ENCODE results near the gene LOXHD1.

Gene LOXHD1

GRCh38 chr18:46574000-46574742 is 82.8 kb downstream of the LOXHD1 start:
- DNase-seq = no peak

DNA sequence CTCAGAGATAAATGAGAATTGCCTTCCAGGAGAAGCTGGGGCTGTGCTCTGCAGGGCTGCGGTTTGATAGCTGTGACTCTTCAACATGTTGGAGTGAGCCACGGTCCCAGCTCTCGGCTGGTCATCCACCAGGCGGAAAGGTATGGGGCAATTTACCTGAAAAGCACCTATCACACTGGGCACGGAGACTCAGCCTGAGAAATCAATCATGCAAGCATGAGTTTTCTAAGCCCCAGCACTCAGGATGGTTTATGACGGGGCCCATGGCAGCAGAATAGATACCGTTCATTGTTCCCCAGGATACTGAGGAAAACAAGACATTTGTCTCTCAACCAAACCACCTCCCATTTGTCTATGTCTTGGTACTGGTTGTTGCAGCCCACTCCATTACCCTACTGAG is 83.9 kb downstream of the LOXHD1 start:
- no peak for DNase-seq

GRCh38 chr18:46571756-46572155 is 85.3 kb downstream of the LOXHD1 start:
- no peak for DNase-seq

DNA sequence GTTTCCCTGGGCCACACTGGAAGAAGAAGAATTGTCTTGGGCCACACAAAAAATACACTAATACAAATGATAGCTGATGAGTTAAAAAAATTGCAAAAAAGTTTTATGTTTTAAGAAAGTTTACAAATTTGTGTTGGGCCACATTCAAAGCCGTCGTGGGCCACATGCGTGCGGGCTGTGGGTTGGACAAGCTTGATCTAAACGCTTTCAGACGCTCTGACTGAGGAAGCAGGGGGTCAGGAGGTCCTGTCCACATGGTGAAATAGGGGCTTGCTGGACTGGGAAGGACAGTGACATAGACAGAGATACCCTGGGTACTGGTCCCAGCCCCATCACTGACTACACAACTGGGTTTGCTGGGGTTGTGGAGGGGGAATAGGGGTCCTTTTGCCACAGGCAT is 86.4 kb downstream of the LOXHD1 start:
- DNase-seq = no peak

DNA sequence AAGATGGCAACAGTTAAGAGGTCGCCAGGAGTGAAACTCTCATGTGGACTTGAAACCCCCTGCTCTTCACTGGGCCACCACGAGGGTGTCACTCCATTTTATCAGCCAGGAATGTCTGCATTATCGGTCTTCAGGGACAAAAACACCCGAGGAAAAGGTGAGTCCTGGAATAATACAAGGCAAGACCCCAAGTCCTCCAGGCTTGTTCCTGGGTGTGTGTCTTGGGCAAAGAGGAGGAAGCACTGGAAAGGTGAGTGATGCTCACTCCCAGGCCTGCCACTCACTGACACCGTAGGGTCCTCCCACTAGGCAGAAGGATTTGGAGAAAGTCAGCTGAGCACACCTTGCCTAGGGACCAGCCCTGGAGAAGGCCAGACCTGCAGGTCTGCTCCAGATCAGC is 86.9 kb downstream of the LOXHD1 start:
- no peak for DNase-seq

DNA sequence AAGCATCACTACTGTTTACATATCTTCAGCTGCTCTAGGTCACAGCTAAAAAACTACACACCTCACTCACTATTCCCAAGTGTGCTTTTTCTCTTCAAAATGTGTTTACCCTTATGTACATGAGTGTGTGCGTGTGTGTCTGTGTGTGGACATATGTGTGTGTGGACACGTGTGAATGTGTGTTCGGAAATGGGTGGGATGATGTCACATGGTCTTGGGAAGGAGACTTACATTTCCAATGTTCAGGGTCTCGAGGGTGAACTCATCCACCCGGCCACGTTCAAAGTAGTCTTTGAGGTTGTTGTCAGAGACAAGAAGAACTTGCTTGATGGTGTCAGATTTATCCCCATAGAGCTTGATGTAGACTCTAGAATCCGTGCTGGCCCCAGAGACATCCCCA is 87.8 kb downstream of the LOXHD1 start:
- no peak for DNase-seq

GRCh38 chr18:46567196-46567595 is 89.8 kb downstream of the LOXHD1 start:
- DNase-seq = no peak

DNA sequence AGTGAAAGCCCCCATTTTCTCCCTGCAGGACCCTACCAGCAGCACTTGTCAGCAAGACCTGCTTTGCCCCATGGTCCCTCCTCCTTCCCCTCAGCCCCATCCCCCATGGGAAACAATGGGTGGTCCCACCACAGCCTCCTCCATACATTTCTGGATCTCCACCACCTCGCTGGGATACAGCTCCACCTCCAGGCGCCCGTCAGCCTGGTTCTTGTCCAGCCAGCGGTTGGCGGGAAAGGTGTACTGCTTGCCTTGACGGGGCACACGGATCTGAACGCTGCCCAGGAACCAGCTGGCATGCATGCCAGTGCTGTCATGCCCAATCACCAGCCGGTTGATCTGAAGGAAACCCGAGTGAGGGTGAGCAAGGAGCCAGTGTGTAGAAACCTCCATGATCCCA is 90.9 kb downstream of the LOXHD1 start:
- no peak for DNase-seq

GRCh38 chr18:46565256-46565655 is 91.8 kb downstream of the LOXHD1 start:
- no peak for DNase-seq

GRCh38 chr18:46563317-46563716 is 93.7 kb downstream of the LOXHD1 start:
- no peak for DNase-seq

GRCh38 chr18:46562674-46563192 is 94.3 kb downstream of the LOXHD1 start:
- DNase-seq = no peak

DNA sequence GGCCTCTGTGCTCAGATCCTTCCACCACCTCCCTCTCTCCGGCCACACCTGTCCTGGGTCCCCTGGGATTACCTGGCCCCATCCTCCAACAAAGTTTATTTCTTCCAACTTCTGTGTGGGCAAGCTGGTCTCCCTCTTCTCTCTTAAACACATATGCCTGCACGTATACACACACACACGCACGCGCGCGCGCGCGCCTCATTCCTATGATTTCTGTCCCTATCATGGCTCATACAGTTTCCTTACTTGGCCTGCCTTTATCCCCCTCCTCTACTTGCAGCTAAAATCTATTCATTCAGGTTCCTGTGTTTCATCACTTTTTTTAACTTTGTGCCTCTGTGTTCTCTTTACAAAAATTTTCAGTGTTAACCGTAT is 96.4 kb downstream of the LOXHD1 start:
- no peak for DNase-seq

GRCh38 chr18:46559946-46560670 is 96.9 kb downstream of the LOXHD1 start:
- DNase-seq = no peak

GRCh38 chr18:46559296-46559695 is 97.7 kb downstream of the LOXHD1 start:
- DNase-seq = no peak

DNA sequence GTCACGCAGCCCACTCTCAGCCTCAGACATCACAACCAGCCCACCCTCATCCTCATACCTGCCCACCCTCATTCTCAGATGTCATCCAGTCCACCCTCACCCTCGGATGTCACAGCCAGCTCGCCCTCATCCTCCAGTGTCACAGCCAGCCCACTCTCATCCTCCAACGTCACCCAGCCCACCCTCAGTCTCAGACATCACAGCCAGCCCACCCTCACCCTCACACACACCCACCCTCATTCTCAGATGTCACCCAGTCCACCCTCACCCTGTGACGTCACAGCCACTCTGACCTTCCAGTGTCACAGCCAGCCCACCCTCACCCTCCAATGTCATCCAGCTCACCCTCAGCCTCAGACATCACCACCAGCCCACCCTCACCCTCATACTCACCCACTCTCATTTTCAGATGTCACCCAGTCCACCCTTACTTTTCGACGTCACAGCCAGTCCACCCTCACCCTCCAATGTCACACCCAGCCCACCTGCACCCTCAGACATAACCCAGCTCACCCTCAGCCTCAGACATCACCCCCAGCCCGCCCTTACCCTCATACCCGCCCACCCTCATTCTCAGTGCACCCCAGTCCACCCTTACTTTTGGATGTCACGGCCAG is 100.3 kb downstream of the LOXHD1 start:
- DNase-seq = no peak

GRCh38 chr18:46555724-46556123 is 101.3 kb downstream of the LOXHD1 start:
- DNase-seq = no peak

DNA sequence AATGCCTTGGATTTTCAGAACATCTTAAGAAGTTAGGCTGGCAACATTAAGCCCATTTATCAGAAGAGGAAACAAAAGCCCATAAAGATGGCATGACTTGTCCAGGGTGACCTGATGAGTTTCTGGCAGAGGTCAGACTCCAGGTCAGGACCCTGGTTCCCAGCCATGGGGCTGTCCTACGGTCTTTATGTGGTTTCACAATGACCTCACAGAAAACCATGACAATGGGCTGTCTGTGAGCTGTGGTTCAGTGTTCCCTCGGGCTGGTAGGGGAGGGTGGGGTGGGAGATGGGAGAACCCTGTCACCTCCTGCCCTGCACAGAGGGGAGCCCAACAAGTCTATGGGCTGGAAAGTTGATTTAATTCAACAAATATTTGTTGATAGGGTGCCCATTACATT is 101.8 kb downstream of the LOXHD1 start:
- no peak for DNase-seq

GRCh38 chr18:46554406-46555080 is 102.5 kb downstream of the LOXHD1 start:
- no peak for DNase-seq

- DNase-seq = no peak
Measured at GRCh38 chr18:46550609-46551008, 106.4 kb downstream of the LOXHD1 start.

- DNase-seq = no peak
Measured at GRCh38 chr18:46547520-46547919, 109.5 kb downstream of the LOXHD1 start.

- peak; percentile 16 for DNase-seq
Measured at GRCh38 chr18:46546111-46546640, 110.8 kb downstream of the LOXHD1 start.

DNA sequence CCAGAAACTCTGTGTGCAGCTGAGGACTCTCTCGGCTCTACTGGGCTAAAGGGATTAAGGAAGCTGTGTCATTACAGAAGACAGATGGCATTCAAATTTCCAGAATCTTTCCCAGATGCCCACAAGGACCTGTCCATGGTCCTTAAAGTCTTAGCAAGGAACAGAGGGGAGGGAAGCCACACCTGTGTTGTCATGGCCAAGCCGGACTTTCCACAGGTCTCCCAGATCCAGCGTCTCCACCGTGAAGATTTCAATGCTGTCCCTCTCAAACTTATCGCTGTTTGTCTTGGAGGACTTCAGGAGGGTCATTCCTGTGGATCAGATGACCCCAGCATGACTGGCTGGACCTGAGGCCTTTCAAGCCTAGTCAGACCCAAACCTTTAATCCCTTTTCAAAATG is 114.5 kb downstream of the LOXHD1 start:
- DNase-seq = no peak

- no peak for DNase-seq
Measured at GRCh38 chr18:46541626-46542189, 115.3 kb downstream of the LOXHD1 start.

Measured in fibroblast of skin of right biceps (primary cell).